PC-9 (cell line): ENCODE data around the gene IQCK. TPM values are rescaled to one million over a fixed set of nuclear protein-coding genes. Genes with fewer than 3 reads are reported as not detected.

ENCODE experiments used
- BruUV-seq: library from RNA; stranded (reverse); fragments of 400-500 nt; replicated peaks from 2 replicates; lab custom pipeline; 2021; lab: Mats Ljungman, UMichigan
- CTCF ChIA-PET: fragments of 300-600 bp; sonication (Branson Sonifier 250); formaldehyde crosslinking; loops from one replicate; lab custom pipeline; 2022; ENCODE audit warnings: antibody characterized with exemption; lab: Charles Lee
- POLR2A ChIA-PET: fragments of 300-600 bp; sonication (Branson Sonifier 250); formaldehyde crosslinking; loops from one replicate; lab custom pipeline; 2022; ENCODE audit warnings: antibody characterized with exemption; ENCODE audit not compliant: unreplicated experiment; lab: Charles Lee
- DNase-seq, 2 experiments: peaks; one replicate each; pipeline versions ENCODE4 v3.0.0 to v3.0.0-alpha.2; 2015 to 2022; ENCODE audit warnings: mixed read lengths in 1 of 2
- H2AFZ ChIP-seq: fragments of 200-600 bp; sonication (generic); 2 replicates; pipeline ENCODE4 v1.8.1; 2017; ENCODE audit warnings: antibody characterized with exemption
- H3F3A ChIP-seq: fragments of 200-600 bp; sonication (generic); 2 replicates; pipeline ENCODE4 v1.8.1; 2017; ENCODE audit warnings: antibody characterized with exemption, mild to moderate bottlenecking, low read depth; ENCODE audit not compliant: insufficient read depth
- H3K27ac ChIP-seq: fragments of 200-600 bp; sonication (generic); 2 replicates; pipeline ENCODE4 v1.6.1; 2016; ENCODE audit warnings: mixed run types
- H3K27me3 ChIP-seq: fragments of 200-600 bp; sonication (generic); 2 replicates; pipeline ENCODE4 v1.6.1; 2016; ENCODE audit warnings: low read depth, mixed run types; ENCODE audit not compliant: insufficient read depth
- H3K36me3 ChIP-seq: fragments of 200-600 bp; sonication (generic); 2 replicates; pipeline ENCODE4 v1.6.1; 2016; ENCODE audit warnings: low read depth, mixed run types
- H3K4me1 ChIP-seq: fragments of 200-600 bp; sonication (generic); replicated peaks from 2 replicates; pipeline ENCODE4 v1.6.1; 2016; ENCODE audit warnings: mixed run types; ENCODE audit not compliant: insufficient read depth
- H3K4me2 ChIP-seq: fragments of 200-600 bp; sonication (generic); 2 replicates; pipeline ENCODE4 v1.6.1; 2017; ENCODE audit warnings: mixed run types
- H3K4me3 ChIP-seq: fragments of 200-600 bp; sonication (generic); 2 replicates; pipeline ENCODE4 v1.6.1; 2016; ENCODE audit warnings: mixed run types
- H3K79me2 ChIP-seq: fragments of 200-600 bp; sonication (generic); 2 replicates; pipeline ENCODE4 v1.6.1; 2017; ENCODE audit warnings: low read depth, mixed run types
- H3K9me2 ChIP-seq: fragments of 200-600 bp; sonication (generic); 2 replicates; pipeline ENCODE4 v1.8.1; 2017; ENCODE audit warnings: mild to moderate bottlenecking; ENCODE audit not compliant: insufficient read depth
- H3K9me3 ChIP-seq: fragments of 200-600 bp; sonication (generic); 2 replicates; pipeline ENCODE4 v1.8.1; 2016; ENCODE audit warnings: low read depth; ENCODE audit not compliant: insufficient read depth
- H4K20me1 ChIP-seq: fragments of 200-600 bp; sonication (generic); 2 replicates; pipeline ENCODE4 v1.8.1; 2017; ENCODE audit not compliant: insufficient read depth
- EZH2 ChIP-seq: fragments of 200-600 bp; sonication (generic); IDR thresholded peaks from 2 replicates; pipeline ENCODE4 v1.8.0; 2017; ENCODE audit warnings: antibody characterized with exemption, low read depth
- intact Hi-C: fragments of 100-400 bp; cut with micrococcal nuclease; formaldehyde crosslinking; loops from one replicate; pipeline ENCODE4 v1.10.0; 2022; ENCODE audit not compliant: unreplicated experiment
- total RNA-seq: library from RNA; stranded (reverse); gene quantifications from 2 replicates; pipeline ENCODE4 v1.2.3, GENCODE V29; 2021
- TF ChIP-seq, protein P1 (sequence below): fragments of 200-600 bp; sonication (generic); conservative IDR thresholded peaks from 2 replicates; pipeline ENCODE4 v1.6.1; 2017; ENCODE audit warnings: mixed run types, antibody characterized with exemption, mild to moderate bottlenecking, moderate library complexity

The IQCK gene
- total RNA-seq, 1 experiment from 2014 or later, result 21.6 TPM

DNA sequence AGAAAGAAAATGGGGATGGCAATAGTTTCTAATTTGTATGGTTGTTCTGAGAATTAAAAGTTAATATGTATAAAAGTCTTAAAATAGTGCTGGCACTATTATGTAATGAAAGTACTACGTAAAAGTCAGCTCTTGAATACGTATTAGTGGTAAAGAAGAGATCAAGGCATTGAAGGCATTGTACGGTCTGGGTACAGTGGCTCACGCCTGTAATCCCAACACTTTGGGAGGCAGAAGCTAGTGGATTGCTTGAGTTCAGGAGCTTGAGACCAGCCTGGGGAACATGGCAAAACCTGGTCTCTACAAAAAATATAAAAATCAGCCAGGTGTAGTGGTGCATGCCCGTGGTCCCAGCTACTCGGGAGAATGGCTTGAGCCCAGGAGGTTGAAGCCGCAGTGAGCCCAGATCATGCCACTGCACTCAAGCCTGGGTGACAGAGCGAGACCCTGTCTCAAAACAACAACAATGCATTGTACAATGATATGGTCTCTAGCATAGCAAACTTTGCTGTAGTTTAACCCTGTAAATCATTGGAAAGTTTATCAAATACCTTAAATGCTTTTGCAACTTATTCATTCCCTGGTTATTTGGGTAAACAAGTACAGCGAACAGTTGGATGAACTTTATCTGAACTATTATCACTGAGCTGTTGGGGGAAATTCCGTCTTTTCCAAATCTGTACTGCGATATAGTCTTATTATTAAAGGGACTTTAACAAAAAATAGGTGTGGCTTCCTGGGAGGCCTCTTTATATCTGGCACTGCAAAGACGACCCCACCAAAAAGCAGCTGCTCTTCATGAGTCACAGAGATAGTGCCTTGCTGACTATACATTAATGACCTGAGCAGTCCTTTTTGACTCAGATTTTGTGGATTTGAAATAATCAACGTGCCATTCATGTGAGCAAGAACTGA lies 93.0 kb downstream of the IQCK start:
- H3K79me2 ChIP-seq, result no peaks in the 10 kb centered on the region

DNA sequence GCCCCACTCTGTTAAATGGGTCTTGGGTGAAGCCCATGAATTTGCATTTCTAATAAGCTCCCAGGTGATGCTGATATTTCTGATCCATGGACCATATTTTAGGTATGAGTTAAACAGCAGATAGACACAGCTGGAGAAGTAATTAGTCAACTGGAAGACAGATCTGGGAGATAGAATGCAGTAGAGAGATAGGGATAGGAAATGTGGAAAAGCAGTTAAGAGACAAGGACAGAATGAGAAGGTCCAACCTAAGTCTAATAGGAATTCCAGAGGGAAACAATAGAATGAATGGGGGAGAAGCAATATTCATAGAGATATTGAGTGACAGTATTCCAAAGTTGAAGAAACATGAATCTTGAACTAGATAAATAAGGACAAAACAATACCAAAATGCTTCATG lies 94.9 kb downstream of the IQCK start:
- no peak for TF ChIP-seq EZH2
- TF ChIP-seq, protein P1, sequence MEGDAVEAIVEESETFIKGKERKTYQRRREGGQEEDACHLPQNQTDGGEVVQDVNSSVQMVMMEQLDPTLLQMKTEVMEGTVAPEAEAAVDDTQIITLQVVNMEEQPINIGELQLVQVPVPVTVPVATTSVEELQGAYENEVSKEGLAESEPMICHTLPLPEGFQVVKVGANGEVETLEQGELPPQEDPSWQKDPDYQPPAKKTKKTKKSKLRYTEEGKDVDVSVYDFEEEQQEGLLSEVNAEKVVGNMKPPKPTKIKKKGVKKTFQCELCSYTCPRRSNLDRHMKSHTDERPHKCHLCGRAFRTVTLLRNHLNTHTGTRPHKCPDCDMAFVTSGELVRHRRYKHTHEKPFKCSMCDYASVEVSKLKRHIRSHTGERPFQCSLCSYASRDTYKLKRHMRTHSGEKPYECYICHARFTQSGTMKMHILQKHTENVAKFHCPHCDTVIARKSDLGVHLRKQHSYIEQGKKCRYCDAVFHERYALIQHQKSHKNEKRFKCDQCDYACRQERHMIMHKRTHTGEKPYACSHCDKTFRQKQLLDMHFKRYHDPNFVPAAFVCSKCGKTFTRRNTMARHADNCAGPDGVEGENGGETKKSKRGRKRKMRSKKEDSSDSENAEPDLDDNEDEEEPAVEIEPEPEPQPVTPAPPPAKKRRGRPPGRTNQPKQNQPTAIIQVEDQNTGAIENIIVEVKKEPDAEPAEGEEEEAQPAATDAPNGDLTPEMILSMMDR, result no peak
- H4K20me1 ChIP-seq, result no peaks in the 10 kb centered on the region
- no peaks in the 10 kb centered on the region for H3K79me2 ChIP-seq
- BruUV-seq, result no TSS peak
- peaks cover 47% of the 10 kb centered on the region for H3K4me1 ChIP-seq
- 0 out of 2 replicates have a peak, but pooled peaks cover 7% of the 10 kb centered on the region for H3K9me3 ChIP-seq
- H3F3A ChIP-seq, result peaks cover 51% of the 10 kb centered on the region
- 0 out of 2 replicates have a peak overlapping the region, but pooled peaks have one; percentile 80 for H3K27ac ChIP-seq
- POLR2A ChIA-PET, result interaction anchor here (0.6 kb wide), 1 partner anchor 117 kb away, joined by 6 read pairs; no protein-coding TSS in a partner anchor
- H3K4me3 ChIP-seq, result no peak overlapping the region
- H3K36me3 ChIP-seq, result 0 out of 2 replicates have a peak, but pooled peaks cover 3% of the 10 kb centered on the region
- H3K9me2 ChIP-seq, result no peaks in the 10 kb centered on the region
- no peak overlapping the region for H2AFZ ChIP-seq
- CTCF ChIA-PET, result no interaction called here
- DNase-seq, result no peak
- no peaks in the 10 kb centered on the region for H3K27me3 ChIP-seq
- no peak overlapping the region for H3K4me2 ChIP-seq
- intact Hi-C loops, result loop anchor here (10.0 kb wide), 1 partner anchor 98 kb away; the partner anchor contains the start of genes IQCK and KNOP1

More for the DNA sequence above, 93.0 kb downstream of the IQCK start:
- H3F3A ChIP-seq, result peaks cover 54% of the 10 kb centered on the region
- TF ChIP-seq, protein P1, result no peak
- no peak for TF ChIP-seq EZH2
- H2AFZ ChIP-seq, result no peak overlapping the region
- no peaks in the 10 kb centered on the region for H4K20me1 ChIP-seq
- H3K4me2 ChIP-seq, result peak overlapping the region; percentile 70
- 0 out of 2 replicates have a peak, but pooled peaks cover 7% of the 10 kb centered on the region for H3K9me3 ChIP-seq
- peak overlapping the region; percentile 80 for H3K27ac ChIP-seq
- BruUV-seq, result no TSS peak
- intact Hi-C loops, result loop anchor here (10.0 kb wide), 1 partner anchor 96 kb away; the partner anchor contains the start of genes IQCK and KNOP1
- H3K36me3 ChIP-seq, result 0 out of 2 replicates have a peak, but pooled peaks cover 3% of the 10 kb centered on the region
- no peaks in the 10 kb centered on the region for H3K9me2 ChIP-seq
- no peaks in the 10 kb centered on the region for H3K27me3 ChIP-seq
- peak overlapping the region; percentile 6; the same call in 1 of the 2 replicates for H3K4me3 ChIP-seq
- POLR2A ChIA-PET, result interaction anchor here (0.6 kb wide), 1 partner anchor 1094 kb away, joined by 4 read pairs; no protein-coding TSS in a partner anchor
- H3K4me1 ChIP-seq, result peaks cover 50% of the 10 kb centered on the region
- CTCF ChIA-PET, result interaction anchor here (0.5 to 0.8 kb wide), 5 partner anchors 61 to 273 kb away, joined by 3 to 8 read pairs (median 3); no protein-coding TSS in a partner anchor
- DNase-seq, result peak; percentile 52 to 92

DNA sequence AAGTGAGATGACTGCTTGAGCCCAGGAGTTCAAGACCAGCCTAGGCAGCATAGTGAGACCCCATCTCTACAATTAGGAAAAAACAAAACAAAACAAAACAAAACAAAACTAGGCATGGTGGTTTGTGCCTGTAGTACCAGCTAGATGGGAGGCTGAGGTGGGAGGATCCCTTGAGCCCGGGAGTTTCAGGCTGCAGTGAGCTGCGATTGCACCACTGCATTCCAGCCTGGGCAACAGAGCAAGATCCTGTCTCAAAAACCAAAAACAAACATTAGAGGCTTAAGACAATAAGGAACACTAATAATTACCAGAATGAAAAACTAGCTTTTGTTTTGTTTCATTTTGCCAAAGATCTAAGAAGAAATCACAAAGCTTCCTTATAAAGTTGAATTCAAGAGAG lies 97.3 kb downstream of the IQCK start:
- ChIA-PET POLR2A (no interaction called here), CTCF (no interaction called here)
- H3K4me3 ChIP-seq, result no peak overlapping the region
- BruUV-seq, result no TSS peak
- H2AFZ ChIP-seq, result no peak overlapping the region
- H3K9me3 ChIP-seq, result 0 out of 2 replicates have a peak, but pooled peaks cover 7% of the 10 kb centered on the region
- 0 out of 2 replicates have a peak, but pooled peaks cover 3% of the 10 kb centered on the region for H3K36me3 ChIP-seq
- H4K20me1 ChIP-seq, result no peaks in the 10 kb centered on the region
- H3K27me3 ChIP-seq, result no peaks in the 10 kb centered on the region
- H3K79me2 ChIP-seq, result no peaks in the 10 kb centered on the region
- H3K9me2 ChIP-seq, result no peaks in the 10 kb centered on the region
- H3K27ac ChIP-seq, result no peak overlapping the region
- no peak overlapping the region for H3K4me2 ChIP-seq
- no peak for DNase-seq
- TF ChIP-seq EZH2, result no peak
- TF ChIP-seq, protein P1, result no peak
- peaks cover 26% of the 10 kb centered on the region for H3K4me1 ChIP-seq
- peaks cover 26% of the 10 kb centered on the region for H3F3A ChIP-seq
- intact Hi-C loops, result loop anchor here (10.0 kb wide), 1 partner anchor 101 kb away; the partner anchor contains the start of genes IQCK and KNOP1
